Raji (cell line): Measurements from ENCODE around the gene GLI3.

Experiments used
- POLR2A ChIP-seq: IDR thresholded peaks from 2 replicates; pipeline ENCODE4 v1.6.1; 2011; ENCODE audit warnings: low read depth, low read length, control low read depth; ENCODE audit not compliant: insufficient read depth

The GLI3 gene

GRCh38 chr7:42242381-42242780 lies 5.4 kb upstream of the GLI3 start:
- TF ChIP-seq POLR2A = no peak

GRCh38 chr7:42241424-42241823 lies 4.4 kb upstream of the GLI3 start:
- no peak for TF ChIP-seq POLR2A

- TF ChIP-seq POLR2A = no peak
Measured at GRCh38 chr7:42240416-42240815, 3.4 kb upstream of the GLI3 start.

- TF ChIP-seq POLR2A = no peak
Measured at GRCh38 chr7:42238709-42239366, 1.8 kb upstream of the GLI3 start.

- TF ChIP-seq POLR2A = no peak
Measured at GRCh38 chr7:42237811-42238541, 967 bp upstream of the GLI3 start.

GRCh38 chr7:42236266-42236975 lies 588 bp downstream of the GLI3 start:
- TF ChIP-seq POLR2A = no peak

GRCh38 chr7:42235741-42236161 lies 1.3 kb downstream of the GLI3 start:
- TF ChIP-seq POLR2A = no peak

GRCh38 chr7:42234736-42235135 lies 2.3 kb downstream of the GLI3 start:
- TF ChIP-seq POLR2A = no peak

GRCh38 chr7:42233695-42234331 lies 3.2 kb downstream of the GLI3 start:
- TF ChIP-seq POLR2A = no peak

GRCh38 chr7:42233171-42233570 lies 3.8 kb downstream of the GLI3 start:
- no peak for TF ChIP-seq POLR2A

GRCh38 chr7:42232275-42232674 lies 4.7 kb downstream of the GLI3 start:
- no peak for TF ChIP-seq POLR2A

- TF ChIP-seq POLR2A = no peak
Measured at GRCh38 chr7:42231043-42231787, 5.8 kb downstream of the GLI3 start.

GRCh38 chr7:42227936-42228591 lies 8.9 kb downstream of the GLI3 start:
- TF ChIP-seq POLR2A = no peak

- TF ChIP-seq POLR2A = no peak
Measured at GRCh38 chr7:42227541-42227935, 9.5 kb downstream of the GLI3 start.

GRCh38 chr7:42227021-42227420 lies 10.0 kb downstream of the GLI3 start:
- no peak for TF ChIP-seq POLR2A

GRCh38 chr7:42226354-42226941 lies 10.6 kb downstream of the GLI3 start:
- TF ChIP-seq POLR2A = no peak
